H9 (cell line): ENCODE data around the gene CSNK1E. TPM values are rescaled to one million over a fixed set of nuclear protein-coding genes. Genes with fewer than 3 reads are reported as not detected.
A peak's percentile ranks its signal among the peaks of the same experiment; 100 is the strongest.

Experiments
- DNase-seq: peaks from one replicate; pipeline ENCODE4 v3.0.0-alpha.2; 2017
- H2AFZ ChIP-seq: one replicate; pipeline ENCODE4 v1.6.1; 2013; ENCODE audit warnings: mild to moderate bottlenecking, low read length, control low read depth, moderate library complexity
- H2AK5ac ChIP-seq: 2 replicates; pipeline ENCODE4 v1.6.1; 2013; ENCODE audit warnings: low read length, control low read depth, mixed read lengths; ENCODE audit not compliant: insufficient read length
- H2BK120ac ChIP-seq: one replicate; pipeline ENCODE4 v1.6.1; 2013; ENCODE audit warnings: low read depth, mild to moderate bottlenecking, low read length, control low read depth, inconsistent platforms; ENCODE audit not compliant: poor library complexity, severe bottlenecking
- H2BK12ac ChIP-seq: 2 replicates; pipeline ENCODE4 v1.6.1; 2013; ENCODE audit warnings: low read length, control low read depth, mixed read lengths, low read depth; ENCODE audit not compliant: insufficient read length
- H2BK15ac ChIP-seq: 2 replicates; pipeline ENCODE4 v1.6.1; 2013; ENCODE audit warnings: low read depth, low read length, control low read depth
- H2BK20ac ChIP-seq: one replicate; pipeline ENCODE4 v1.6.1; 2013; ENCODE audit warnings: low read depth, mild to moderate bottlenecking, low read length, control low read depth, inconsistent platforms; ENCODE audit not compliant: poor library complexity, severe bottlenecking
- H2BK5ac ChIP-seq: 2 replicates; pipeline ENCODE4 v1.6.1; 2013; ENCODE audit warnings: low read length, control low read depth, mixed read lengths; ENCODE audit not compliant: insufficient read length
- H3K14ac ChIP-seq: 2 replicates; pipeline ENCODE4 v1.6.1; 2013; ENCODE audit warnings: low read length, control low read depth; ENCODE audit not compliant: insufficient read depth
- H3K18ac ChIP-seq: 2 replicates; pipeline ENCODE4 v1.6.1; 2013; ENCODE audit warnings: low read depth, mild to moderate bottlenecking, mixed read lengths, low read length, control low read depth; ENCODE audit not compliant: insufficient read length
- H3K23ac ChIP-seq: 2 replicates; pipeline ENCODE4 v1.6.1; 2013; ENCODE audit warnings: low read length, control low read depth, mixed read lengths, low read depth; ENCODE audit not compliant: insufficient read length
- H3K23me2 ChIP-seq: 2 replicates; pipeline ENCODE4 v1.6.1; 2013; ENCODE audit warnings: low read depth, mild to moderate bottlenecking, mixed read lengths, low read length, control low read depth; ENCODE audit not compliant: insufficient read length, poor library complexity, severe bottlenecking
- H3K27ac ChIP-seq: 2 replicates; pipeline ENCODE4 v1.5.1; 2013; ENCODE audit warnings: low read length, control low read depth, mixed read lengths, low read depth; ENCODE audit not compliant: insufficient read length
- H3K27me3 ChIP-seq: 2 replicates; pipeline ENCODE4 v1.6.1; 2013; ENCODE audit warnings: low read length, control low read depth, inconsistent platforms; ENCODE audit not compliant: insufficient read depth
- H3K4ac ChIP-seq: 2 replicates; pipeline ENCODE4 v1.6.1; 2013; ENCODE audit warnings: low read depth, mild to moderate bottlenecking, control low read depth, inconsistent platforms, low read length, moderate library complexity
- H3K4me1 ChIP-seq: 2 replicates; pipeline ENCODE4 v1.6.1; 2013; ENCODE audit warnings: low read length, control low read depth, inconsistent platforms; ENCODE audit not compliant: insufficient read depth
- H3K4me2 ChIP-seq: 2 replicates; pipeline ENCODE4 v1.6.1; 2013; ENCODE audit warnings: low read length, control low read depth, mixed read lengths; ENCODE audit not compliant: insufficient read length, insufficient read depth
- H3K56ac ChIP-seq: 2 replicates; pipeline ENCODE4 v1.6.1; 2013; ENCODE audit warnings: low read depth, mild to moderate bottlenecking, mixed read lengths, low read length, control low read depth; ENCODE audit not compliant: insufficient read length
- H3K79me1 ChIP-seq: 2 replicates; pipeline ENCODE4 v1.6.1; 2013; ENCODE audit warnings: low read depth, mild to moderate bottlenecking, moderate library complexity, low read length, control low read depth, inconsistent platforms; ENCODE audit not compliant: insufficient read depth, poor library complexity, severe bottlenecking
- H3K79me2 ChIP-seq: 2 replicates; pipeline ENCODE4 v1.6.1; 2013; ENCODE audit warnings: low read length, control low read depth, inconsistent platforms; ENCODE audit not compliant: insufficient read depth
- H3K9ac ChIP-seq: 2 replicates; pipeline ENCODE4 v1.6.1; 2013; ENCODE audit warnings: low read length, control low read depth, mixed read lengths; ENCODE audit not compliant: insufficient read length; ENCODE audit errors: extremely low read depth
- H3K9me3 ChIP-seq: one replicate; pipeline ENCODE4 v1.6.1; 2013; ENCODE audit warnings: low read depth, low read length, inconsistent platforms; ENCODE audit not compliant: control insufficient read depth
- H3T11ph ChIP-seq: one replicate; pipeline ENCODE4 v1.6.1; 2013; ENCODE audit warnings: mild to moderate bottlenecking, low read length, control low read depth, inconsistent platforms
- H4K20me1 ChIP-seq: one replicate; pipeline ENCODE4 v1.6.1; 2013; ENCODE audit not compliant: control insufficient read depth, insufficient read length, insufficient read depth
- H4K5ac ChIP-seq: 2 replicates; pipeline ENCODE4 v1.6.1; 2013; ENCODE audit warnings: low read depth, mild to moderate bottlenecking, mixed read lengths, low read length, control low read depth; ENCODE audit not compliant: insufficient read length
- H4K8ac ChIP-seq: replicated peaks from 2 replicates; pipeline ENCODE4 v1.6.1; 2013; ENCODE audit warnings: low read length, control low read depth, mixed read lengths, low read depth; ENCODE audit not compliant: insufficient read length
- H4K91ac ChIP-seq: 2 replicates; pipeline ENCODE4 v1.6.1; 2013; ENCODE audit warnings: low read depth, mild to moderate bottlenecking, moderate library complexity, mixed read lengths, low read length, control low read depth; ENCODE audit not compliant: insufficient read length
- H3K27ac Mint-ChIP-seq, 3 experiments: 2 replicates in 2 of 3; 3 replicates in 1 of 3; pipeline ENCODE4 v1.8.0; 2020 to 2021; ENCODE audit warnings: mixed read lengths in 3 of 3, mild to moderate bottlenecking in 1 of 3, moderate library complexity in 1 of 3
- H3K27me3 Mint-ChIP-seq: 2 replicates; pipeline ENCODE4 v1.8.0; 2021; ENCODE audit warnings: low read depth, mild to moderate bottlenecking, moderate library complexity, mixed read lengths
- H3K36me3 Mint-ChIP-seq, 3 experiments: 2 replicates in 2 of 3; 3 replicates in 1 of 3; pipeline ENCODE4 v1.8.0; 2020 to 2021; ENCODE audit warnings: low read depth in 3 of 3, mixed read lengths in 3 of 3; ENCODE audit not compliant: insufficient read depth in 1 of 3
- H3K4me1 Mint-ChIP-seq, 2 experiments: 2 replicates each; pipeline ENCODE4 v1.8.0; 2020; ENCODE audit warnings: mixed read lengths in 2 of 2
- H3K4me3 Mint-ChIP-seq, 2 experiments: 2 replicates in 1 of 2; 3 replicates in 1 of 2; pipeline ENCODE4 v1.8.0; 2020 to 2021; ENCODE audit warnings: mild to moderate bottlenecking in 2 of 2, mixed read lengths in 2 of 2, moderate library complexity in 1 of 2
- H3K9me3 Mint-ChIP-seq, 2 experiments: 2 replicates in 1 of 2; 3 replicates in 1 of 2; pipeline ENCODE4 v1.8.0; 2020; ENCODE audit warnings: mild to moderate bottlenecking in 2 of 2, mixed read lengths in 2 of 2, moderate library complexity in 1 of 2
- CTCF ChIP-seq: fragments of 200-600 bp; sonication (generic); conservative IDR thresholded peaks from 3 replicates; pipeline ENCODE4 v1.8.0; 2021; ENCODE audit warnings: antibody characterized with exemption, mild to moderate bottlenecking
- WGBS: extraction: QIAGEN DNeasy Blood & Tissue Kit; methylation state at CpG from one replicate; pipeline ENCODE4 v1.1.7; 2013; ENCODE audit warnings: missing lambda C conversion rate, low lambda C conversion rate, mixed read lengths; ENCODE audit not compliant: insufficient read length; ENCODE audit errors: extremely low coverage; 5-methylcytosine and 5-hydroxymethylcytosine counted together
- total RNA-seq: library from RNA; stranded (reverse); gene quantifications from 2 replicates; pipeline ENCODE4 v1.2.1, GENCODE V29; 2021

Gene CSNK1E
- total RNA-seq, 1 experiment from 2014 or later = 236 TPM

GRCh38 chr22:38266120-38266519 lies 51.1 kb downstream of the CSNK1E start:
- Histone ChIP-seq H2BK15ac (no peak overlapping the region), H3K27me3 (no peaks in the 10 kb centered on the region), H2AK5ac (no peak overlapping the region), H3K4me1 (peaks cover 2% of the 10 kb centered on the region), H3K79me1 (peaks cover 12% of the 10 kb centered on the region), H2BK120ac (no peak overlapping the region), H2AFZ (no peak overlapping the region), H3K23me2 (no peaks in the 10 kb centered on the region), H3K14ac (no peak overlapping the region; the same call in 1 of the 2 replicates), H3K18ac (no peak overlapping the region), H4K8ac (no peak overlapping the region), H4K5ac (no peak overlapping the region), H3K56ac (no peak overlapping the region), H3K23ac (no peak overlapping the region), H3K27ac (no peak overlapping the region), H4K91ac (no peak overlapping the region), H2BK5ac (no peak overlapping the region), H3T11ph (no peak overlapping the region), H3K9ac (no peak overlapping the region), H2BK20ac (no peak overlapping the region), H4K20me1 (peaks cover 2% of the 10 kb centered on the region), H3K4ac (no peak overlapping the region), H2BK12ac (no peak overlapping the region), H3K79me2 (peaks cover 21% of the 10 kb centered on the region; the same call in 1 of the 2 replicates), H3K9me3 (no peaks in the 10 kb centered on the region), H3K4me2 (no peak overlapping the region)
- peak; percentile 23 for DNase-seq
- H3K27ac Mint-ChIP-seq = peak overlapping the region in 1 of 3 experiments; percentile 74; a peak in 1 of 7 replicates
- no CpG with 5 or more reads among the region's 8 CpGs for WGBS
- H3K27me3 Mint-ChIP-seq = no peaks in the 10 kb centered on the region
- H3K36me3 Mint-ChIP-seq = peaks cover 3 to 22% (median 7%) of the 10 kb centered on the region in 3 experiments; a peak in 5 of 7 replicates
- H3K4me3 Mint-ChIP-seq = no peak overlapping the region
- H3K4me1 Mint-ChIP-seq = peaks cover 37 to 50% of the 10 kb centered on the region in 2 experiments
- TF ChIP-seq CTCF = no peak
- H3K9me3 Mint-ChIP-seq = no peaks in the 10 kb centered on the region
